Activated gamma-delta T cell (primary cell): ENCODE measurements around the gene BIRC7.

Experiments
- DNase-seq: peaks from one replicate; lab custom pipeline; 2025; lab: John Stamatoyannopoulos, UW

The BIRC7 gene

DNA sequence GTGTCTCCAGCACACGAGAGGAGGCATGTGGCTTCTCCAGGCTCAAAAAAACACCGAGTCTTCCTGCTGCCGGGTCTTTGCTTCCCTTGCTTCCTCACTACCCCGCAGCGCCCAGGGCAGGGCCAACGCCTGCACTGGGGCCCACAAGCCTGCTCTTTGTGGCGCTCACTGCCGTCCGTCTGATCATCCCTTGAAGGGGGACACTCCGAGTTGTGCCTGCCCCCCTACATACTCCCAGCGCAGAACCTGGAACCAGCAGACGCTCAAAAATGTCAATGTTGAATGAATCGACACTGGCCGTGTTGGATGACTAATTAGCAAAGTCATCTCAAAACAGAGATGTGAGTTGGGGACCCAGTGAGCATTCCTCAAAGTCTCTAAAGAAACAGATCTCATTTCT lies 28.8 kb downstream of the BIRC7 start:
- DNase-seq, result no peak

DNA sequence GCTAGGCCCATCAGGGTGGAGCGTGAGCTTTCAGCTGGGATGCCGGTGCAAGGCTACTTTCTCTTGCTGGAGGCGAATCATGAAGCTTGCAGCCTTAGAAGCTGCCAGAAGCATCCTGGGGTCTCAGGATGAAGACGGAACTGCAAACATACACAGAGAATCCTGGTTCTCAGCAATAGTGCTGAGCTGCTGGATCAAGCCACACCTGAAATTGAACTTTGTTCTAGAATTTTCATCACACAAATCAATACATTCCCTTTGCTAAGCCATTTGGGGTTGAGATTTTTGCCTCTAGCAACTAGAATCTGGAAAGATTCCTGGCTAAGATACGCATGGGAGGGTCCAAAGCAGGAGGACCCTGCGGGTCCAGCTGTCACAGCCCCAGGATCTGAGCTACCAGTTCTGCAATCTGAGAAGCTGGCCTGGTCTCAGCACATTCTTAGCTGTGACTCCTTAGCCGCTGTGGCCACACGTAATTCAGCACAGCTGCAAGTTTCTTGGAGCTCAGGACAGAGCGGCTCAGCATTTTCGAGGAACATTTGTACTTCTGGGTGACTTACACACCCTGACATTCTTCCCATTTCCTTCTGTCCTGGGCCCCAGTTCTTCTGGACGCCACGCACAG lies 30.3 kb downstream of the BIRC7 start:
- no peak for DNase-seq

DNA sequence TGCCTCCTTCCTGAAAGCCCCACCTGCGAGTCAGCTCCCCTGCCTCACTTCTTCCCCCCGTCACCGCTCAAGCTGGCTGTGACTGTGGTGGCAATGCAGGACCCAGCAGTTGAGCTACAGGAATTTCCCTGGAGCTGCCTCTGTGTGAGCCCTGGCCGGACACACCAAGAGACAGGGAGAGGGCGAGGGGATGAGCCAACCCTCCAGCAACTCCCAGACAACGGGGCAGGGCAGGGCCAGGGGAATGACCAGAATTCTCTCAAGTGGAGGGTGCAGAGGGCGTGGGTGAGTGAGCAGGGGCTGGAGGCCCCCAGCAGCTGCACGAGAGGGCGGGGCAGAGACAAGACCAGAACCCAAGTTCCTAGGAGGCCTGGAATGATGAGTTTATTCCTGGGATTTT lies 32.0 kb downstream of the BIRC7 start:
- no peak for DNase-seq

DNA sequence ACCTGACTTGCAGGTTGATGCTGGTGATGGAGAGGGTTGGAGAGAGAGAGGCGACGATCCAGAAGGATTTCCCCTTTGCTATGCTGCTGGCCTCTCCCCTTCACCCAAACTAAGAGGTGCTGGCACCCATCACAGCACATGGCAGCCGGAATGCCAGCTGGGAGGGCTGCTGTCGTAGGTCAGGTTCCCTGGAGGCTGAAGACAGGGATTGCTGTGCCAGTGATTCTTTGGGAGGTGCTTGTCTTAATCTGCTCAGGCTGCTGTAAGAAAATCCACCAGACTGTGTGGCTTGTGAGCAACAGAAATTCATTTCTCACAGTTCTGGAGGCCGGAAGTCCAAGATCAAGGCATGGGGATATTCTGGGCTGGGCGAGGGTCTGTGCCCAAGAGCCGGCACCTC lies 32.6 kb downstream of the BIRC7 start:
- DNase-seq, result no peak

DNA sequence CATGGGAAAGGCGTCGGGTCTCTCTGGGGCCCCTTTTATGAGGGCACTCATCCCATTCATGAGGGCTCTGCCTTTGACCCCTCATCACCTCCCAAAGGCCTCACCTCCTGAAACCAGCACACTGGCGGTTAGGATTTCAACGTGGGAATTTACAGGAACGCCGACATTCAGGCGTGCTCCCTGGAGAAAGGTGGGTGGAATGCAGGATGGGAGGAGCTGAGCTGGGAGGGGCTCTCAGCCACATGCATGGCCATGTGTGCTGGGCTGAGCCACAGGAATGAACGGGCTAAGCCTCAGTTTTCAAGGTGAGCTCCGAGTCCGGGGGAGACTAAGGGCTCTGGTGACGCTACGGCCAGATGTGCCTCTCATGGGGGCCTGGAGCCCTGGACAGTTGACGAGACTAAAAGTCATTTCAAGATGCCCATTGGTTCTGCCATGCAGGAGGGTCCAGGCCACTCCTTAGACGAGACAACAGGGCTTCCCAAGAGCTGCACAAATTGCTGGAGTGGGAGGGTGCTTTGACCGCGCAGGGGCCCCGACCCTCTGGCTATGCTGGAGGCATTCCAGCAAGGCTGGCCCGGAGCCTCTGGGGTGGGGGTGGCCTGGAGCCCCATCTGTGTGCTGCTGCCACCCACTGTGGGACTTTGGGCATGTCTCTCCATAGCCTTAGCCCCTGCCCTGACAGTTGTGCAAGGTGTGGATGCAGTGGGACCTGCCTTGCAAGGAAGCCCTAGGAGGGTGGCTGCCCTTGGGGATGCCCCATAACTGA lies 33.1 kb downstream of the BIRC7 start:
- no peak for DNase-seq

DNA sequence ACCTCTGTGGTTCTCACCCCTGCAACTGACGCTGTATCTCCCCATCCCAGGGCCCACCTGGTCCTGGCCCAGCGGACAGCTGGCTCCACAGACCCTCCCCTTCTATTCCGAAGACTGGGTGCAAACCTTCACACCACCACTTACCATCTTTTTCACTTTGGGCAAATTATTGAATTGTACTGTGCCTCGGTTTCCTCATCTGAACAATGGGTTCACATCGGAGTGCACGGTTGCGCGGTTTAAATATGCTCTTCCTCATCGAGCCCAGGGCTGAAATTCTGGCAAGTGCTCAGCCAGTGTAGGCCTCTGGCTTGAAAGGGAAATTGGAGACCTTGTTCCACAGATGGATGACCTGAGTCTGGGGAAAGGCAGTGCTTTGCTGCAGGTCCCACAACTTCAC lies 34.0 kb downstream of the BIRC7 start:
- DNase-seq, result no peak

DNA sequence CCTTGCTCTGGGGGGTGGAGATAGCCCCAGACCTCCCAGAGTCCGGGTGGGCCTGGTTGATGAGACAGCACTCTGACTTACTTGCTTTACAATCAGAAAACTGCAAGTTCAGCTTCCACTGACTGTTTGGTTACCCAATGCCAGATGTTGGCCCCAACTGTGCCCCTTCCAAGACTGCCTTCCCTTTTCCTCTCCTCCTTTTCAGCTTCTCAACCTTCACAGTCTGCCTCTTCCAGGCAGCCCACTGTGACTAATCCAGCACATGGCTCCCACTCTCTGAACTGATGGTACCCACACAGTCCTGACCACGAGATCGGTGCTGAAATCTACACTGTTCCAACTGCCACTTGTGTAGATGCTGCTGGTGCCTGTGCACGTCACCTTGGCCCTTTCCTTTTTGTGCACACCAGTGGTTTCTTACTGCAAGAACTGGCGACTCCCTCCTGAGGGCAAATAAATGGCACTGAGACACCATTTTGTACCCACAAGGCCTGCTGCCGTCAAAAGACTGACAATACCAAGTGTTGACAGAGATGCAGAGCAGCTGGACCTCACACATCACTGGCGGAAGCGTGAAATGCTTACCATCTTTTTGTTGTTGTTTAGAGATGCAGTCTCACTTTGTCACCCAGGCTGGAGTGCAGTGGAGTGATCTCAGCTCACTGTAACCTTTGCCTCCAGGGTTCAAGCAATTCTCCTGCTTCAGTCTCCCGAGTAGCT lies 35.1 kb downstream of the BIRC7 start:
- no peak for DNase-seq

DNA sequence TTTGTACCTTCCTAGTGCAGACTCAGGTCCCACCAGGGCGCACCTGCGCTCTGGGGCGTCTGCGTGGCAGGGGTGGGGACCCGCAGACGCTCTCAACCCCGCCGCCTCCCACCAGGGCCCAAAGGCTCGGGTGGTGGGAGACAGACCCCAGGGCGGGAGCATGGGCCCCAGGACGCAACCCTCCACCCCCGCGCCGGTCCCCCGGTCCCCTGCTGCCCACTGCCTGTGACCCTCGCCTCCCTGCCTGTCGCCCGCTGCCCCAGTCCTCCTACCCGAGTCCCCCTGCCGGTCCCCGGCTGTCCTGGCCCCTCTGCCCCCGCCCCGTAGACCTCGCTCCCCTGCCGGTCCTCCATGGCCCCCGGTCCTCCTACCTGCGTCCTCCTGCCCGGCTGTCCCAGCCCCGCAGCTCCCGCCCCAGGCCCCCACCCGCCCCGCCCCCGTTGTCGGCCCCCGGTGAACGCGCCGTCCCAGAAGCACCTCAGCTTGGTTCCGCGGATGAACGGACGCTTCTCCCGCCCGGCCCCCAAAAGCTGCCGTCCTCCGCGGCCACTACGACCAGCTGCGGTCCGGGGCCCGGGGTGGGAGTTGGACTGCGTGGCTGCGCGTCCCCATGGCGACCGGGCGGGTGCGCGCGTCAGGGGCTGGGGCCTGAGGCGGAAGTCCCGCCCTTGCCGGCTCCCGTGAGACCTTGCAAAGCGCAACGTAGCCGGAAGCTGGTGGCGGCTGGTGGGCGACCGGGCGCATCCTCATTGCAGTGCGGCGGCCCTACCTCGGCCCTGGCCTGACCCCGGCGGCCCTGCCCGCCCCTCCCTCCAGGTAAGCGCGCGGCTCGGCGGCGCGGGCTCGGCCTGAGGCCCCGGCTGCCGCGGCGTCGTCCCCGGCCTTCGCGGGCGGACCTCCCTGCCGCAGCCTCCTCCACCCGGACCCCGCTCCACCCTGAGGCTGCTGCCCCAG lies 36.7 kb downstream of the BIRC7 start, which contains the start of gene ARFGAP1:
ARFGAP1 (plus strand) TSS at position 709 of the 954 bp plus-strand sequence. CDS start 2,768 bp downstream, outside the sequence.
- DNase-seq, result peak; percentile 81

DNA sequence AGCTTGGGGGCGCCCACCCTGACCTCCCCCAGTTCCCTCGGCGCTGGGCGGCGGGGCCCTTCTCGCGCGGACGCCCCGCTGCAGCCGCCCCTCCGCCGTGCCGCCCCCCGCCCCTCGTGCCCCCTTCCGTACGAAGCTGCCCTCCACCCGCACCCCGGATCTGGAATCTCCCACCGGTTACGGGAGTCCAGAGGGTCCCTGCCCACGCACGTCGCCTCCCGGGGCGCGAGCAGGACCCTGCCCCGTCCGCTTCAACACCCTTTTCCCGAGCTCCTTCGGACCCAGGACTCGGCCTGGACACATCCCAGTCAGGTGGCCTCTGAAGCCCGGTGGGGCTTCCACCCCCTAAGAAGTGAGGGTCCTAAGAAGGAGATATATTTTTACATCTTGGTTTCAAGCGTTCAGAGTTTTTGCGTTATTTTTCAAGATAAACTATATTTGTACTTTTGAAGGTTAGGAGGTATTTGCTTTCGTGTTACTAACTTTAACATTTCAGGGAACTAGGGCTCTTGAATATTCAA lies 37.4 kb downstream of the BIRC7 start:
- DNase-seq, result no peak

DNA sequence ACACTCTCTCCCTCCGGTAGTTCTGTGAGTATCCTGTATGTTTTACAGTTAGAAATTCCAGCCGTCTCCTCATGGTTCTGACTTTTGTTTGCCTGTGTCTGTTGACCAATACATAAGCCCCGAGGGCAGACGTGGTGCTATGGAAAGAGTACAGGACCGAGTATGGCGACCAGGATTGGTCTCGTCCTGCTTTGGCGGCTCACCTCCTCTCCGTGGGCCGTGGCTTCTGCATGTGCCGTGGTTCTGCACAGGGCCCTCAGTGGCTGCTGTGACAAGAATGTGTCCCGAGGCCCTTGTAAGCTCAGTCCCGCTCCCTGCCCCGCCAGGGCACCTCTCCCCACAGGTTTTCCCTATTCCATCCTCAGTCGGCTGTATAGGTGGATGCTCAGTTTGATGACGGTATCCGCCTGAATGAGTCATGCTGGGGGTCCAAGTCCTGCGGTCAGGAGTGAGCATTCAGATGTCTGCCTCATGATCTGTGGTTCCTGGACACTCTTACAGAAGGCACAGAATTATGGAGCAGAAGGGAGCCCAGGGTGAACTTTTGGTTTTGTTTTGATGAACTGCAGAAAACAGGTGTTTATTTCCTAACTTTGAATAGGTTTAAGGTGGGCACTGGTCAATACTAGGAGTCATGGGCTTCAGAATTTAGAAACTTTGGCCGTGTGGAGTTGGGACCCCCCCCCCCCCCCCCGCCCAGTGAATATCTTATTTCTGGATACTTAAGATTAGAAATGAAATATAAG lies 38.1 kb downstream of the BIRC7 start:
- no peak for DNase-seq

DNA sequence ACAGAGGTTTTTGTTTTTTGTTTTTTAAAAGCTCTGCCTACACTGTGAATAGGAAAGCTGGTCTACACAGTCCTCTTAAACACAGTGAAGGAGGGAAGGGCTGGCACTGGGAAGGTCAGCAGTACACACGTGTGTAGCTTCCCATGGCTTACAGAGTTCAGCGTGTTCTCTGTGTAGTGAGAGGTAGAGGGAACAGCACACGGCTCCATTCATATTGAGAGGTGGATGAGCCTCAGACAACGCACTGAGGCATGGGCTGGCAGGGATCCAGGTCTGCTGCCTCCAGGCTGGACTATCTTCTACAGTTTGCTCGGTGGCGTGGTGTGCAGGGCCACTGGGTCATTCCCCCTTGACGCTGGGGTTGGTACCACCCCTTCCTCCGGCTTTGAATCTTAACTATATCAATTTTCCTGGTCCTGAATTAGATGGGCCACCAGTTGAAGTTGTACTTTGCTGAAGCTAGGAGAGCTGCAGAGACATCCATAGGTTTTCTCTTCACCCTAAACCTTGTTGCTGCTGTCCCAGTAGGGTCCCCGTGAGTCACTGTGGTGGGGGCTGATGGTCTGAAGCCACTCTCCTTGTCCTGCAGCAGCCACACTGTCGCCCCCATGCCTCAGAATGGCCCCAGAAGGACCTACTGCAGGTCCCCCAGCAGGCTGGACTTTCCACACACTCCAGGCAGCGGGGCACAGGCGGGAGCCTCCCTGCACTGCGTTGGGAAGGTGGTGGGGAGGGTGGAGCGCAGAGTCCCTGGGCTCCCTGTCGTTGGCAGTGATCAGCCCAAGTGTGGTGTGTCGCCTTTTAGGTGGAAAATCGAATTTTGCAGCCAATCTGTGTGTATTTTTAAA lies 38.9 kb downstream of the BIRC7 start:
- no peak for DNase-seq

DNA sequence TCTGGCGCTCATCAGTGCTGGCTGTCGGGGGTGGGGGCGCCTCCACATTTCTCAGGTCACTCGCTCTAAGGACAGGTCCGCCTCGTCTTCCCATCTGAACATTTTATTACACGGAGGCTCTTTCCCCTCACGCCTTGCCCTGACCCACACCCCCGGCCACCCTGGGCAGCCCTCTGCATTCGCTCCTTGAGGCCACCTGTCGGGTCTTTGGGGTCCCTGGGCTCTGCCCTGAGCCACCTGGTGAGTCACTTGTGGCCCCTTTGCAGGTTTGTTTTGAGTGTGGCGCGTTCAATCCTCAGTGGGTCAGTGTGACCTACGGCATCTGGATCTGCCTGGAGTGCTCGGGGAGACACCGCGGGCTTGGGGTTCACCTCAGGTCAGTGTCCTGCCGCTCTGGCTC lies 40.1 kb downstream of the BIRC7 start:
- DNase-seq, result no peak

DNA sequence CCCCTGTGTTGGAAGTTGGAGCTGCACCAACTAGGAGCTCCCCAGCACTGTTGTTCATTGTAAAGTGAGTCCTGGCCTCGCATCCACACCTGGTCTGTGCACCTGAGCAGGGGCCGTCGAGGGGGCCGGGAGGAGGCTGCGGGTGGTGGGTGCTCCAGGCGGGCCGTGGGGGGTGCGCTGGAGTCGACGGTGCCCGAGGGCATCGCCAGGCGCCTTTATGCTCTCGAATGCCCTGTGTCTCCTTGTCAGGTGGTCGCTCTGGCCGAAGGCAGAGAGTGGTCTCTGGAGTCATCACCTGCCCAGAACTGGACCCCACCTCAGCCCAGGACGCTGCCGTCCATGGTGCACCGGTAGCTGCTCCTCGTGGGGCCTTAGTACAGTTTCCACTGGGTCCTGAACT lies 41.3 kb downstream of the BIRC7 start:
- no peak for DNase-seq

DNA sequence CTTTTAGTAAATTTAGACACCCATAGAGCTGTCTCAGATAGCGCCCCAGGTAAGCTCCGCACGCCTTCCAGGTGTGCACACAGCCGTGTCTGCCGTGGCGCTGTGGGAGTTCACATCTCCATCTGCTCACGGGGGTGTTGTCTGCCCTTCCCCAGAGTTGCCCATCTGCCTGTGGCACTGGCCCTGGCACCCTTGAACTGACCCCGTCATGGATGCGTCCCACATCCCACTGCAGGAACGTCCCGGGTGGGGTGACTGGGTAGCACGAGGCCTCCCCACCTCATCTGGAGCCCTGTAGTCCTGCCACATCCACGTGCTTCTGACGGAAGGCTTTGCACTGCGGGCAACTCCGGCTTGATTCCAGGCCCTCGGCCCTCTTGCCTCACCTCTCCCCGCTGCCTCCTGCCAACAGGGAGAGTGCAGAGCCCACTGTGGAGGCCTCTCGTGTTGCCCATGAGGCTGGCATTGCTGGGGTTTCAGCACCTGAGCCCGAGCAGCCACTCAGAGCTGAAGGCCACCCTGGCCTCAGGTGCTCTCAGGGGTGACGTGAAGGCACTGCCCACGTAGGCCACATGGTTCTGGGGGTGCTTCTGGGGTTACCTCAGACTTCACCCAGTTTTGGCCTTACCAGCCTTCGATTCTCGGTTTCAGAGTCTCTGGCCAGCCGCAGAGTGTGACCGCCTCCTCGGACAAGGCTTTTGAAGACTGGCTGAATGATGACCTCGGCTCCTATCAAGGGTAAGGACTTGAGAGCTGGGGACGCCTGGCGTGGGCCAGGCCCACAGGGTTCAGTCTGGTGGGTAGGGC lies 42.0 kb downstream of the BIRC7 start:
- no peak for DNase-seq

DNA sequence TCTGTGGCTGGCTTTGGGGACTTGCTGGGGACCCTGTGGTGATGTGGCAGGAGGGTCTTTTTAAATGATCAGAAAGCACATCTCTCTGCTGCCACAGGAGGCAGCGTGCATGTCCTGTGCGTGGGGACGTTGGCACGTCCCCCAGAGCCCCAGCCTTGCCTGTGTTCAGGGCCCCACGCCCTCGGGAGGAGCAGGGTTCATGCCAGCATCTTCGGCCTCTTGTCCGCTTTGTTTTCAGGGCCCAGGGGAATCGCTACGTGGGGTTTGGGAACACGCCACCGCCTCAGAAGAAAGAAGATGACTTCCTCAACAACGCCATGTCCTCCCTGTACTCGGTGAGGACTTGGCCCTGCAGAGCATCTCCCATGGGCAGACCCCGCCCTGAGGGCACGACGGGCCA lies 43.0 kb downstream of the BIRC7 start:
- DNase-seq, result no peak

DNA sequence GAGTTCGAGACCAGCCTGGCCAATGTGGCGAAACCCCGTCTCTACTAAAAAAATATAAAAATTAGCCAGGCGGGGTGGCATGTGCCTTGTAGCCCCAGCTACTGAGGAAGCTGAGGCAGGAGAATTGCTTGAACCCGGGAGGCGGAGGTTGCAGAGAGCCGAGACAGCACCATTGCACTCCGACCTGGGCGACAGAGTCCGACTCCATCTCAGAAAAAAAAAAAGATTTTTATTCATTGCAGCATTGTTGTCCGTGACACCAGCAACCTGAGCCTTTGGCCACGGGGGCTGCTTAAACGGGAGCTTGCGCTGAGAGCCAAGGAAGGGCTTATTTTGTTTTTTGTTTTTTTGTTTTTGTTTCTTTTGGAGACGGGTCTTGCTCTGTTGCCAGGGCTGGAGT lies 44.2 kb downstream of the BIRC7 start:
- DNase-seq, result no peak

DNA sequence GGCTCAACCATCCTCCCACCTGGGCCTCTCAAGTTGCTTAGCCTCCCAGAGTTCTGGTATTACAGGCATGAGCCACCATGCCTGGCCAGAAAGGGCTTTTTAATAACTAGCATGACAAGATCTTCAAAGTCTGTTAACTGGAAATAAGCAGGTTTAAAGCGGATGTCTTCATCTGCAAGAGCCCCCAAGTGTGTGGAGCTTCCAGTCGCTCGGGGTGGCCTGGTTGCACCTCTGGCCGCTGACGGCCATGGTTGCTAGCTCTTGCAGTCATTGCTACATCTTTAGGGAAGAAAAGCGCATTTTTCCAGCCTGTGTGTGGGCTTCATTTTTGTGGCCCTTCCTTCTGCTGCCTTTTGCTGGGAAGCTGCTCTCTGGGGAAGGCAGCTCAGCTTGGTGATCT lies 44.7 kb downstream of the BIRC7 start:
- DNase-seq, result no peak

DNA sequence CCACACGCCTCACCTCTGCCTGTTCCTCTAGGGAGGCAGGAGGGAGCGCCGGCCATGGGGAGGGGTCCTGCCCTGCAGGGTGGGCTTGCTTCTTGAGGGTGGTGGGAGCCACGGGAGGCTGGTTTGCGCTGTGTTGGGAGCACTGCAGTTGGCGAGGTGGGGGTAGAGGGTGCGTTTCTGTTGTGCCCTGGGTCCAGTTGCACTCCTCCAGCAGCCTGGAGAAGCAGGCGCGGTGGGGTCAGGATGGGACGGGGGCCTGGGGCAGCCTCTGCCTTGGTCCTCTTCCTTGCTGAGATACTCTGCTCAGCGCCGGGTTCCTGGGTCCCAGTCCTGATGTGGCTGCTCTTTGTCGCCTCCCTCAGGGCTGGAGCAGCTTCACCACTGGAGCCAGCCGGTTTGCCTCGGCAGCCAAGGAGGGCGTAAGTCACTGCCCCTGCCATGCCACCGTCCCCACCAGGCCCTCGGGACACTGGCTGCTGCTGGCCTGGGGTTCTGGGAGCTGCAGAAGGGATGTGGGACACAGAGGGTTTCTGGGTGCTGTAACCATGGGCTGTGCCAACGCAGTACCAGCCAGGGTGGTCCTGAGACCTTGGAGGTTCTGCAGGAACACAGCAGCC lies 45.3 kb downstream of the BIRC7 start:
- DNase-seq, result no peak
